ENCODE data around the gene RLIM.

DNA sequence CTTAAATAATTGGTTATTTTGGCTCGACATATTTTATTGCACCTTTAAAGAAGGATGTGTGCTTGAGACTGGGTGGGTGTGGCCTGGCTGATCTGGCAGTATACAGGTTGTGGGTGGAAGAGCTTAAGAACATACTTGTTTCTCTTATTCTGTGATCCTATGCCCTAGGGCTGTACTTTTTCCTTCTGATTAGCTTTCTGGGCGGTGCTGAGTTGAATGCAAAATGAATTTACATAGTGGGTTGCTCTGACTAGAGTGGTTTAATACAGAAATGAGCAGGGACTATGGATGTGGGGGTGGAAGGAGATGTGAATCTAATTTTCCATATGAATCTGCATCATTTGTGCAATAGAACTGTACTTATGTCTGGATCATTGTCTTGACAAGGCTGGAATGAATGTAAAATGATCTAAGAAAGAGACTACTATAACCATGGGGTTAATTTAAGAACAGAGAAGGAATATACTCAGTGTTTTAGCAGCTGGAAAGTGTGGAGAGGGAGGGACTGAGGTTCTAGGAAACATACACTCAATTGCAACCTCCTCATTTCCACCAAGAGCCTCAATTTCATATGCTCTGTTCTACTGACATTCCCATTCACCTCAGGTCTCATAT, 73.7 kb downstream of the RLIM start:
- no peak for TF ChIP-seq JUND (IDR thresholded peaks at IDR 0.05)
- TF ChIP-seq, protein P1, sequence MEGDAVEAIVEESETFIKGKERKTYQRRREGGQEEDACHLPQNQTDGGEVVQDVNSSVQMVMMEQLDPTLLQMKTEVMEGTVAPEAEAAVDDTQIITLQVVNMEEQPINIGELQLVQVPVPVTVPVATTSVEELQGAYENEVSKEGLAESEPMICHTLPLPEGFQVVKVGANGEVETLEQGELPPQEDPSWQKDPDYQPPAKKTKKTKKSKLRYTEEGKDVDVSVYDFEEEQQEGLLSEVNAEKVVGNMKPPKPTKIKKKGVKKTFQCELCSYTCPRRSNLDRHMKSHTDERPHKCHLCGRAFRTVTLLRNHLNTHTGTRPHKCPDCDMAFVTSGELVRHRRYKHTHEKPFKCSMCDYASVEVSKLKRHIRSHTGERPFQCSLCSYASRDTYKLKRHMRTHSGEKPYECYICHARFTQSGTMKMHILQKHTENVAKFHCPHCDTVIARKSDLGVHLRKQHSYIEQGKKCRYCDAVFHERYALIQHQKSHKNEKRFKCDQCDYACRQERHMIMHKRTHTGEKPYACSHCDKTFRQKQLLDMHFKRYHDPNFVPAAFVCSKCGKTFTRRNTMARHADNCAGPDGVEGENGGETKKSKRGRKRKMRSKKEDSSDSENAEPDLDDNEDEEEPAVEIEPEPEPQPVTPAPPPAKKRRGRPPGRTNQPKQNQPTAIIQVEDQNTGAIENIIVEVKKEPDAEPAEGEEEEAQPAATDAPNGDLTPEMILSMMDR (IDR thresholded peaks at IDR 0.05 in 2 of 3, conservative IDR thresholded peaks at IDR 0.05 in 1 of 3; ENCODE audit: borderline replicate concordance in 1 of 3, insufficient read depth in 1 of 3, low read depth in 2 of 3, low read length in 2 of 3): no peak
- no peak for TF ChIP-seq ZBTB33 (IDR thresholded peaks at IDR 0.05; ENCODE audit: extremely low read depth, insufficient replicate concordance, low read length)
- no peak for TF ChIP-seq RAD21 (IDR thresholded peaks at IDR 0.05; ENCODE audit: low read depth)
- no peak for TF ChIP-seq EZH2 (IDR thresholded peaks at IDR 0.05)
- no peak for TF ChIP-seq POLR2A (IDR thresholded peaks at IDR 0.05; ENCODE audit: borderline replicate concordance, extremely low read depth, insufficient read depth, insufficient read length)
- no peak for TF ChIP-seq YY1 (IDR thresholded peaks at IDR 0.05; ENCODE audit: extremely low read depth, insufficient replicate concordance, low read depth, low read length)
- TF ChIP-seq POLR2AphosphoS5 (IDR thresholded peaks at IDR 0.05; ENCODE audit: low read depth, low read length): no peak
- no peak for TF ChIP-seq MAX (IDR thresholded peaks at IDR 0.05)
- TF ChIP-seq, protein P2, sequence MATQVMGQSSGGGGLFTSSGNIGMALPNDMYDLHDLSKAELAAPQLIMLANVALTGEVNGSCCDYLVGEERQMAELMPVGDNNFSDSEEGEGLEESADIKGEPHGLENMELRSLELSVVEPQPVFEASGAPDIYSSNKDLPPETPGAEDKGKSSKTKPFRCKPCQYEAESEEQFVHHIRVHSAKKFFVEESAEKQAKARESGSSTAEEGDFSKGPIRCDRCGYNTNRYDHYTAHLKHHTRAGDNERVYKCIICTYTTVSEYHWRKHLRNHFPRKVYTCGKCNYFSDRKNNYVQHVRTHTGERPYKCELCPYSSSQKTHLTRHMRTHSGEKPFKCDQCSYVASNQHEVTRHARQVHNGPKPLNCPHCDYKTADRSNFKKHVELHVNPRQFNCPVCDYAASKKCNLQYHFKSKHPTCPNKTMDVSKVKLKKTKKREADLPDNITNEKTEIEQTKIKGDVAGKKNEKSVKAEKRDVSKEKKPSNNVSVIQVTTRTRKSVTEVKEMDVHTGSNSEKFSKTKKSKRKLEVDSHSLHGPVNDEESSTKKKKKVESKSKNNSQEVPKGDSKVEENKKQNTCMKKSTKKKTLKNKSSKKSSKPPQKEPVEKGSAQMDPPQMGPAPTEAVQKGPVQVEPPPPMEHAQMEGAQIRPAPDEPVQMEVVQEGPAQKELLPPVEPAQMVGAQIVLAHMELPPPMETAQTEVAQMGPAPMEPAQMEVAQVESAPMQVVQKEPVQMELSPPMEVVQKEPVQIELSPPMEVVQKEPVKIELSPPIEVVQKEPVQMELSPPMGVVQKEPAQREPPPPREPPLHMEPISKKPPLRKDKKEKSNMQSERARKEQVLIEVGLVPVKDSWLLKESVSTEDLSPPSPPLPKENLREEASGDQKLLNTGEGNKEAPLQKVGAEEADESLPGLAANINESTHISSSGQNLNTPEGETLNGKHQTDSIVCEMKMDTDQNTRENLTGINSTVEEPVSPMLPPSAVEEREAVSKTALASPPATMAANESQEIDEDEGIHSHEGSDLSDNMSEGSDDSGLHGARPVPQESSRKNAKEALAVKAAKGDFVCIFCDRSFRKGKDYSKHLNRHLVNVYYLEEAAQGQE (IDR thresholded peaks at IDR 0.05; ENCODE audit: low read depth): no peak
- no peak for TF ChIP-seq SIN3A (IDR thresholded peaks at IDR 0.05; ENCODE audit: low read depth)
- TF ChIP-seq TCF7L2 (IDR thresholded peaks at IDR 0.05; ENCODE audit: borderline replicate concordance, extremely low read depth, insufficient read depth, insufficient read length): no peak
- no peak for TF ChIP-seq FOSL1 (IDR thresholded peaks at IDR 0.05; ENCODE audit: low read depth)
- TF ChIP-seq EGR1 (IDR thresholded peaks at IDR 0.05; ENCODE audit: low read depth): no peak

Measured in HCT116 (cell line).